ENCODE data around the gene KCNJ16.
A peak's percentile ranks its signal among the peaks of the same experiment; 100 is the strongest.

The KCNJ16 gene

DNA sequence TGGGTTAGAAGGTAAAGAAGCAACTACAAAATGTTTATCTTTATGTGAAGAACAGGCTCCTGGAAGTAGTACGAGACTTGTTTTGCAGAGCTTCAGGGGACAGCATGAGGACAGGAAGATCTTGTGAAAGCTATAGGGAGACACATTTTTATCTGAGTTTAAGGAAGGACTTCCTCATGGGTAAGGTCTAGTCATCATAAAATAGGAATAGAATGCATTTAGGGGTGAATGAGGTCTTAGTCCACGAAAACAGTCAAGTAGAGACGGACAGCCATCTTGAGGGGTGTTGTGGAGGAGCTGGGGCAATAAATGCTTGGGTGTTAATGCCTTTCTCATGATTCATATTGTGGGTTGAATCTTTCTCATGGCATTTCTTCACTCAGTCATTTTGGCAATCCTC lies 24.3 kb downstream of the KCNJ16 start:
- DNase-seq: no peak

GRCh38 chr17:70099884-70100283 lies 24.9 kb downstream of the KCNJ16 start:
- DNase-seq: peak; percentile 42

DNA sequence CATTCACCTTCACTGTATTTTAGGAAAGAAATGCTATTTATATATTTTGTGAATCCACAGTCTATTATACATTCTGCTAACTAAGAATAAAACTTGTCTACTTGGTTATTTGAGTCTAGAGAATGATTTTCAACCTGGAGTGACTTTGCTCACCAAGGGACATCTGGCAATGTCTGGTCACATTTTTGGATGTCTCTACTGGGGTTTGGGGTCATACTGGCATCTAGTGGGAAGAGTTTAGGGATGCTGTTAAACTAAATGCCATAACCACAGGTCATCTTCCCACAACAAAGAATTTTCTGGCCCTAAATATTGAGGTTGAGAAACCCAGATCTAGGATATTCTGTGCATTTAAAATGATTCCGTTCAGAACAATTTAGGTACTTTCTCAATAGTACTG lies 26.0 kb downstream of the KCNJ16 start:
- DNase-seq: peak; percentile 65

GRCh38 chr17:70102531-70102930 lies 27.5 kb downstream of the KCNJ16 start:
- no peak for DNase-seq

GRCh38 chr17:70104791-70105523 lies 29.9 kb downstream of the KCNJ16 start:
- DNase-seq: no peak

GRCh38 chr17:70105641-70106040 lies 30.6 kb downstream of the KCNJ16 start:
- no peak for DNase-seq

DNA sequence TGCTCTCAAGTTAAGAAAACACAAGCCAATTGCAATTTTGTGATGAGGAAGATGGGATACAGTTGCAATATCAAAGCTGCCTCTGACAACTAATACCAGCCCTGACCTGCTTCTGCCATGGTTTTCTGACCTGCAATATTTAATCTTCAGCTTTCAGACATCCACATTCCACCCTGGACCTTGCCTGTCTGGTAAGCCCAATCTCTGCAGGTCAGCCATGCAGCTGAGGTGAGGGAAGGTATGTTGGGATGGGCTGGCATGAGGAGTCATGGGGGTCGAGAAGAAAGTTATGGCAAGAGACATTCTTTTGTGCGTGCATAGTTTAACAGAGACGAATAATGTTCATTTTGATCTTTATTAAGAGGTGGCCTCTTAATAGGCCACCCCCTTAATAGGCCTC lies 31.5 kb downstream of the KCNJ16 start:
- no peak for DNase-seq

- DNase-seq: no peak
Measured at GRCh38 chr17:70107441-70107840, 32.4 kb downstream of the KCNJ16 start.

DNA sequence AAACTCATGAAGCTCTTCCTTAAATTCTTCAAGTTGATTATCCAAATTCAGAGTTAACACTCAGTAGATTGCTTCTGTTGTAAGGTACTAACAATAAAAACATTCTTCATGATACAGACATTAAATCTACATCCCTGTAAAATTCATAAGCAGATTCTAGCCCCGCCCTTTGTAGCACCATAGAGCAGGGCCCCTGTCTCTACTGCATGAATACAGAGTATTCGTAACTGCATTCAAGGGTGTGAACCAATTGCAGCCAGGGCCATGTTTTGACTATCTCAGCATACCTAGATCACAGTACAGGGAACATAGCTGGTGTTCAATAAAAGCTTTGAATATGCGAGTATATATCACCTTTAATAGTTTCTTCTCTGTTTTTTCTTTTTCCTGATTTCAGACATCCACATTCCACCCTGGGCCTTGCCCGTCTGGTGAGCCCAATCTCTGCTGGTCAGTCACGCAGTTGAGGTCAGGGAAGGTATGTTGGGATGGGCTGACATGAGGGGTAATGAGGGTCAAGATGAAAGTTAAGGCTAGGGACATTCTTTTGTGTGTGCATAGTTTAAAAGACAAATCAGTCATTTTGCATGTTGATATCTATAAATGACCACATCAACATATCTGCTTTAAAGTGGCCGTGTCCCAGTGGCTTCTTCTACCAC lies 33.0 kb downstream of the KCNJ16 start:
- no peak for DNase-seq

DNA sequence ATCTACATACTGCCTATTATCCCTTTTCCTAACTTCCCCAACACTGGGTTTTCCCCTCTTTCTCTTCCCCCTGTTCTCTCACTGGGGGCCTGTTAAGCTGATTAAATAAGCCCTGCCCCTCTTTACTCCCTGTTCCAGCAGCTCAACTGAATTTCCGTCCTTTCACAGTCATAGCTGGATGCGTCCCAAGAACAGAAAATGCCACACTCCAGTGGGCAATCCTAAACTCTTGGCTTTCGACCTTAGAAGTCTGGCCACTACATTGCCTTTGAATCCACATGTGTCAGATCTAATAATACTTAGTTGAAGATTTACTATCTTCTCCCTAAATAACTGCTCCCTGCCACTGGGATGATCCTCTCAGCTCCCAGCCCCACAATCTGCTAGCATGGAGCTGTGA lies 34.5 kb downstream of the KCNJ16 start:
- DNase-seq: no peak

GRCh38 chr17:70110443-70110880 lies 35.4 kb downstream of the KCNJ16 start:
- peak; percentile 22 for DNase-seq

DNA sequence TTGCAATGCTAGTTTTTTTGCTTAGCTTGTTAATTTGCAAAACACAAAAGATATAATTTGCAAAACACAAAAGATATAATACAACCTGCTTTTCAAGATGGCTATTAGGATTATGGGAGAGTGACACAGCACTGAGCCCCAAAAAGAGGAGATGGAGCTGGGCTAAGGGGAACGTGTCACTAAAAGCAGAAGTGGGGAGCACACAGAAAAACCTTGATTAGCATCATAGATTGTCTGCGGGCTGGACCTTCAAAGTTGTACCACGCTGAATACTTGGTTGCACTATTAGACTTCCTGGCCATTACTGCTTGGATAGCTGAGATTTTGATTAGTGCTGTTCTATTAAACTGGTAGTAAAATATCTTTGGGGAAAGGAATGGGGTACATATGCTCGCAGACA lies 36.2 kb downstream of the KCNJ16 start:
- no peak for DNase-seq

DNA sequence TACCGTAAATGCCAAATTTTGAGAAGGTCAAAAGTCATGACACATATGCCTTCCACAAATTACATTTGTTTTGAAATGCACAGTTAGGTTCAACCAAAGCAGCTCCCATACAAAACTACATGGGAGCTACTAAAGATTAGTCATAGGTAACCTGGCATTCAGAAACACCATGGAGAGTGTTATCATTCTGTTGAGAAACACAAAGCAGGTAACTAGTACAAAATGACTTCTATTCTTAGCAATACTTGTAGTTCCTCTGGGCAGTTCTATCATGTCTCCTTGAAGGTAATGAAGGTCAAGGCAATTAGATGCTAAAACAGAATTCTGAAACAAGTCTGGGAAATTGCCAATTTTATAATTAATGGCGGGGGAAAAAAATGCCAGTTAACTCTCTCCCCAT lies 39.4 kb downstream of the KCNJ16 start:
- DNase-seq: no peak

GRCh38 chr17:70115126-70115525 lies 40.1 kb downstream of the KCNJ16 start:
- no peak for DNase-seq

DNA sequence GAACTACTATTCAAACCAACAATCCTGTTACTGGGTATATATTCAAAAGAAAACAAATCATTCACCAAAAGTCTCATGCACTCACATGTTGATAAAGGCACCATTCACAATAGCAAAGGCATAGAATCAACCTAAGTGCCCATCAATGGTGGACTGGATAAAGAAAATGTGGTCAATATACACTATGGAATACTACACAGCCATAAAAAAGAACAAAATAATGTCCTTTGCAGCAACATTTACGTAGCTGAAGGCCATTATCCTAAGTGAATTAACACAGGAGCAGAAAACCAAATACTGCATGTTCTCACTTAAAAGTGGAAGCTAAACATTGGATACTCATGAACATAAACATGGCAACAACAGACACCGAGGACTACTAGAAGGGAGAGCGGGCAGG lies 41.9 kb downstream of the KCNJ16 start:
- no peak for DNase-seq

GRCh38 chr17:70119545-70119944 lies 44.5 kb downstream of the KCNJ16 start:
- DNase-seq: no peak

- DNase-seq: no peak
Measured at GRCh38 chr17:70119983-70120382, 45.0 kb downstream of the KCNJ16 start.

GRCh38 chr17:70120425-70120824 lies 45.4 kb downstream of the KCNJ16 start:
- DNase-seq: no peak

DNA sequence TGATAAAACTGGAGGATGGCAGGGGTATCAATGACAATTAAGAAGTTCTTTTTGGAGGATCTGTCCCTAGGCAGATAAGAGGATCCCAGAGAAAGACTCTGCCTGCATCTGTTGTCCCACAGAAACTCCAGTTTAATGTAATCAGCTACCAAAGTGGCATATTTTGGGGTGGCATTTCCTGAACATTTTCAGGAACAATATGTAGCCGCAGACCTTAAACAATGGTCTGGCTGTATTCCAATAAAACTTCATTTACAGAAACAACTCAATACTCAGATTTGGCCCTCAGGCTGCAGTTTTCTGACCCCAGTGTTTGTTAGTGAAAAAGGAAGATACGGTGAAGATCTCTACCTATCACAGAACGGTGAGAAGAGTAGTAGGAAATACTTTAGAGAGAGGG lies 46.1 kb downstream of the KCNJ16 start:
- no peak for DNase-seq

GRCh38 chr17:70123193-70123592 lies 48.2 kb downstream of the KCNJ16 start:
- DNase-seq: no peak

- no peak for DNase-seq
Measured at GRCh38 chr17:70124723-70125122, 49.7 kb downstream of the KCNJ16 start.

DNA sequence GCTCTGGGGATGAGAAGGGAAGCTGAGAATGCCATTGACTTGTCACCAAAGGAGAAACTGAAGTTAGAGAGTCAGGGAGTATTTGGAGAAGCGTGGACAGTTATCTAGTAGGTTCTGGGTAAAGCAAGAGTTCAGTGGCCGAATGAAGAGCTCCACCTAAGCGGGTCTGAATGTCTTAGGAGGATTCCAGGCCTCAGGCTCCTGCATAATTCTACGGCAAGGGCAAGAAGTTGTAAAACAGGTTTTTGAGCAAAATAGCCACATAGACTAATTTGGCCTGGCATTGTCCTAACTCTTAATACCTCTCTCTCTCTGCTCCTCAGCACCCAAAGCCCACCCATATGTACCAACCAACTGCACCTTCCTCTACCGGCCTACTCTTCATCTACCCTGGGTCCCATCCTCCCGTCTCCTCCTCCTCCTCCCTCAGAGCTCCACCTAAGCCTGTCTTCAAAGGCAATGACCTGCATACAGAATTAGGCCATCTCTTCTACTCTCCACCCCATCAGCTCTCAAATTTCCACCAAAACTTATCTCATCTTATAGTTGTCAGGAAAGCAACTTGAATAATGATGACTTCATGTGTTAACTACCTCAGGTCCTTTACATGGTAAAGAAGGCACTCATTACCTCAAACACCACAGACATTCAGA lies 52.3 kb downstream of the KCNJ16 start:
- DNase-seq: no peak

DNA sequence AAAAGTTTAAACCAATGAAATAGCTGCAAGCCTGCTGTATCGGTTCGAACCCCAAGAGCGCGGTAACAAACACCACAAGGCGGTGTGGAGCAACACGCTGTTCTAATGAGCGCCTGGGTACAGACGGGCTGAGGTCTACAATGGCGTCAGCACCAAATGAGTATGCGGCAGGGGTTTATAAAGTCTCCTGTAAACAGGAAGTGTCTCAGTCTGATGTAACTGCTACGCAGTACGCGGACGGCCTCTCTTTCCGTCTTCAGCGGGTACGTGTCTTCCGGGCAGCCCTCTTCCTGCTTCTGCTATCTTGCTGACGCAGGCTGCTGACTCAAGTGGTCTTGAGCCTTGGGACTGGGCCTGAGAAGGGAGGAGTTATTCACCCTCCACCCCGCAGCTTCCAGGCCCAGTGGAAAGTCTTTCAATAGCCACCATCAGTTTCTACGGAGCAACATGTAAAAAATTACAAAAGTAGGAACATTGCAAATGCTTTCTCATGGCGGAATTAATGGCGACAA lies 53.8 kb downstream of the KCNJ16 start:
- DNase-seq: no peak

- DNase-seq: no peak
Measured at GRCh38 chr17:70130289-70130688, 55.3 kb downstream of the KCNJ16 start.

Data from NCI-H69 (cell line).